GM12891 (cell line): ENCODE data around the gene TKTL1.

Source experiments
- PAX5 ChIP-seq: IDR thresholded peaks from 2 replicates; pipeline ENCODE4 v1.6.1; 2011; ENCODE audit warnings: low read length, moderate library complexity, mild to moderate bottlenecking; ENCODE audit not compliant: insufficient read depth, severe bottlenecking
- POLR2A ChIP-seq: IDR thresholded peaks from 2 replicates; pipeline ENCODE4 v1.6.1; 2011; ENCODE audit warnings: low read depth, low read length, control low read depth
- POLR2AphosphoS5 ChIP-seq: IDR thresholded peaks from 2 replicates; pipeline ENCODE4 v1.6.1; 2011; ENCODE audit warnings: low read depth, low read length, control low read depth
- POU2F2 ChIP-seq: IDR thresholded peaks from 2 replicates; pipeline ENCODE4 v1.6.1; 2011; ENCODE audit warnings: low read depth, mild to moderate bottlenecking, control low read depth, low read length, moderate library complexity
- SPI1 ChIP-seq: IDR thresholded peaks from 2 replicates; pipeline ENCODE4 v1.6.1; 2011; ENCODE audit warnings: low read depth, low read length, control low read depth
- TAF1 ChIP-seq: IDR thresholded peaks from 2 replicates; pipeline ENCODE4 v1.6.1; 2011; ENCODE audit warnings: low read depth, low read length, control low read depth

DNA sequence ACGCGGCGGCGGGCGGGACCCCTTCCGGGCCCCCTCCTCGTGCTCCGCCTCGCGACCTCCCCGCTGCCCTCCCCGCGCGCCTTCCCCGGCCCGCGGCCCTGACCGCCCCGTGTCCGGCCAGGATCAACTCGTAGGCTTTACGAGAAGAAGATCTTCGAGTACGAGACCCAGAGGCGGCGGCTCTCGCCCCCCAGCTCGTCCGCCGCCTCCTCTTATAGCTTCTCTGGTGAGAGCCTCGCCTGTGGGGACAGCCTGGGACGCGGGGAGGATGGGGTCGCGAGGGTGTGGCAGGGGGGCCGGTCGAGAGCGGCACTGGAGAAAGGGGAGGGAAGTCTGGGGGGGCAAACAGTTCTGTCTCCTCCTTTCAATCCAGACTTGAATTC lies 84.0 kb downstream of the TKTL1 start:
- TF ChIP-seq POU2F2 (no peak), POLR2A (no peak), TAF1 (no peak), SPI1 (no peak), POLR2AphosphoS5 (no peak), PAX5 (no peak)
